ENCODE results near the gene PFKM.

The PFKM gene

DNA sequence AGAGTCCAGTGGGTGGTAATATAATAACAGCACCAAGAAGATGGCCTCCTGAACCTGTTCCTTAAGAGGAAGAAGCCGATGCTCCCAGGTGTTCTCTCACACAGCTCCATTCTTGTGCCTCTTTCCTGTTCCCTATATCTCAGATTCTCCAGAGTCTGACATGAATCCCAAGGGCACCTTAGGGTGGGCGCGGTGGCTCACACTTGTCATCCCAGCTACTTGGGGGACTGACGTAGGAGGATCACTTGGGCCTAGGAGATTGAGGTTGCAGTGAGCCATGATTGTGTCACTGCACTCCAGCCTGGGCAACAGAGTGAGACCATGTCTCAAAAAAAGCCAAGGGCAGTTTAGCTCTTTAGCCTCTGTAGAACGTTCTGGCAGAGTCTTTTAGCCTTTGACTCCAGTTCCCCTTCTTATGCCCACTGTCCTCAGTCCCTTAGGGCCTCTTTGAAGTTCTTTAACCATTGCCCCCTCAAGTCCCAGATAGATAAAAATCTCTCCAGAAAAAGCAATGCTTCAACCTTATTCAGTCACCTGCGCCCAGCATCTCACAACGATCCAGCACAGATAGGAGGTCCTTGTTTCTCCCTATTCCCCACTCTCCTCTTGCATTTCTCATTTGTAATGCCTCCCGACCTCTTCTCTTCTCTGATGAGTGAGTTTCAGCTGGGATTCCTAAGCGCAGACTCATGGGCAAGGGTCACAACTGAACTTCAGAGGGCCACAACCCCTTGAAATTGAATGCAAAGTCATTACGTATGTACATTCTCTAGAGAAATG lies 68.9 kb downstream of the PFKM start:
- no peak for DNase-seq (ENCODE audit: low spot score)

DNA sequence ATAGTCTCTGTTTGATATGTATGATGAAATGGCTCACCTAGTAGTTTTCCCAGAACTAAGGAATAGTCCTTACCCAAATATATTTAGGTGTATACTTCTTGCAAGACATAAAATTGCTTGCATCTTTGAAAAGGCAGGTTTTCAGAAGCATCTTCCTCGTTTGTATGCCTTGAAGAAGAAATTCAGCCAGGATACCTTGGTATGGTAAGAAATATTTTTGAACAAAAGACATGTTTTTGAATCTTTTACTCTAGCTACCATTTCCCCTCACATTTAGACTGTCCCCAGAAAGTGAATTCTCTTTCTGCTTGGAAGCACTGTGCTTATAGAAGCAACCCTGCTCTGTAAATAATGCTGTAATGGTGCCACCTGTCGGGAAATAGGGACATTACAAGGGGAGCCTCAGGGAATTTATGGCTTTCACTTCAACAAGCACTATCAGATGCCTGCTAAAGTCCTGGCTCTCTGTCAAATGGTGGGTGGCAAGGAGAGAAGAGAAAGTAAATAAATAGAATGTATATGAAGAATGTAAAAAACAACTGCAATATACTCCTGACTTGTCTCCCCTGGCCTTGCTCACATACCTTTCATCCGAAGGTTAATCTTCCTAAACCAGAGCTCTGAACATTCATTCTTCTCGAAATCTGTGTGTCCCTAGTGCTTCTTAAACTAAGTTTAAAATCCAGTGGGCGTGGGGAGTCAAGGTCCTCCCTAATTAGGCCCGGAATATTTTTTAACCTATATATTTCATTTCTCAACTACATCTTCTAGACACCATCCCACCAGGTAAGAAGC lies 70.4 kb downstream of the PFKM start:
- peak; percentile 79 for DNase-seq (ENCODE audit: low spot score)

DNA sequence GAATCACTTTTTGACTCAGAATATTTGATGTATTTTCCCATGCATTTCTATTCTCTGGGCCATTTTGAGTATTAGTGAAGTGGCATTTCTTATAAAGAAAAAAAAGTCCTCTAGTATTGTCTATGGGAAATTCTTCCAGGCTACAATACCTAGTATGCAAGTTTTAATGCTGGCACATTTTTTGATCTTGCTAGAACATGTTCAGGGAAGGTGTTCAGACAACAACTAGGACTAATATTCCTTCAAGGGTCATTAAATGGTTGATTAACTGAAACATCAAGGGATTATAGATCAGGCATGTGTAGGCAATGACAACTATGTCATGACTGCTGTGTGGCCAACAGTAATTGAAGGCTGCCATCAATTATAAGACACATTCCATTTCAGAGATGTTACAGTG lies 71.9 kb downstream of the PFKM start:
- DNase-seq (ENCODE audit: low spot score), result no peak

DNA sequence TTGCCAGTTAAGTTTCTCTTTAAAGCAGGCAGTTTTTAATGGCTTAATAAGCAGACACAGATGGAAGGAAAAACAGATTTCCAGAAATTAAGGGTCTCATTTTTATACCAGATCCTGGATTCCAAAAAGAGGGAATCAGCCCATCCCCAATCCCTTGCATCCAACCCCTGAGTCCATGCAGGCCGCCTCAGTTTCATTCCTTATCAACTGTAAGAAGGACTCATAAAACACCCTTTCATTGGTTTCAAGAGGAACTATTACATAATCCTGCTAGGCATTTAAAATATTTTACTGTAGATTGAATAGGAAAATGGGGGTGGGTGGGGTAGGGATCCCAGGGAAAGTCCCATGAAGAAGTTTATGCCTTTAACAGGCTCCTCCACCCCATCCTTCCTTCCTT lies 73.7 kb downstream of the PFKM start:
- DNase-seq (ENCODE audit: low spot score), result no peak

DNA sequence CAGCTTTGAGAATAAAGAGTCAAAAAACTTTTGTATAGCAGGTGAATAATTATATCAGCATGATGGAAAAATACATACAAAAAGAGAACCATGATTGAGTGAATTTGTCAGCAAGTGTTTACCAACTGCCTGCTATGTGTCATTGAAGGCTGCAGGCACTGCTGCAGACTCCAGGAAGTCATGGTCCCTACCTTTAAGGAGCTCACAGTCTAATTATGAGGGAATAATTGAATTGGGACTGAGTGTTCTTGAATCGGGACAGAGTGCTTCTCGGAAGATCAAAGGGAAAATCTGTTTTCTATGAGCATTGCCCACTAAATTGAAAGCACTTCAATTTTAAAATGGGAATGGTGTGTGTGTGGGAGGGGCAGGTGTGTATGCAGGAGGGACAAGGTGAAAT lies 74.5 kb downstream of the PFKM start:
- DNase-seq (ENCODE audit: low spot score), result no peak

DNA sequence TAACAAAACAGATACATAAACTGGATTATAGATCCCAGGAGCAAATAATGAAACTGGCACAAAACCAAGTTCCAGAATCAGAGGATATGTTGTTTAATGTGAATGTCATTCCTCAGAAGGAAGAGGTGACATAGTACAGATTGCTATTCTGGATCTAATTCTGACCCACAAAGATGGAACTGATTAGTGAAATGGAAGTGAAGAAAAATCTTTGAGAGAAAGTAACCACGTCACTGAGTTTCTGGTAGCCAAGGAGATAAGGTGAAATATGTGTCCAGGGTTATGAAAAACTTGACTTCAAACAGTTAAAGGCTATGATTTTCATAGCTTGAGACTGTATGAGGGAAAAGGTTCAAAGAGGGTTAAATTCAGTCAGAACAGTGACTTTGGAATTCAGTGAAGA lies 75.6 kb downstream of the PFKM start:
- no peak for DNase-seq (ENCODE audit: low spot score)
